H1 (cell line): ENCODE measurements around the gene VPS35.

ENCODE experiments used
- BRCA1 ChIP-seq: IDR thresholded peaks from 2 replicates; pipeline ENCODE4 v1.6.1; 2012; ENCODE audit warnings: low read depth, low read length, improper control_type of control experiment
- GTF2F1 ChIP-seq: IDR thresholded peaks from 2 replicates; pipeline ENCODE4 v1.6.1; 2012; ENCODE audit warnings: low read depth, low read length, improper control_type of control experiment, borderline replicate concordance
- KDM1A ChIP-seq: fragments of 200-600, 300-600 bp; sonication (generic); IDR thresholded peaks from 2 replicates; pipeline ENCODE4 v1.7.1; 2016; ENCODE audit warnings: mild to moderate bottlenecking, low read length, borderline replicate concordance
- POLR2A ChIP-seq, 2 experiments: IDR thresholded peaks; 1 replicate in 1 of 2; 2 replicates in 1 of 2; pipeline ENCODE4 v1.6.1; 2011; ENCODE audit warnings: low read depth in 2 of 2, low read length in 2 of 2, mild to moderate bottlenecking in 2 of 2; ENCODE audit errors: control extremely low read depth in 1 of 2
- SIN3A ChIP-seq, 2 experiments: IDR thresholded peaks in 1 of 2; conservative IDR thresholded peaks in 1 of 2; 2 replicates each; pipeline ENCODE4 v1.6.1; 2011 to 2012; ENCODE audit warnings: low read length in 2 of 2, improper control_type of control experiment in 1 of 2, low read depth in 1 of 2, mild to moderate bottlenecking in 1 of 2
- SUZ12 ChIP-seq: fragments of 200-600 bp; sonication (generic); IDR thresholded peaks from 2 replicates; pipeline ENCODE4 v1.6.1; 2012; ENCODE audit warnings: mild to moderate bottlenecking, inconsistent platforms, low read length, moderate library complexity, mixed read lengths
- YY1 ChIP-seq: IDR thresholded peaks from 2 replicates; pipeline ENCODE4 v1.6.1; 2011; ENCODE audit warnings: low read depth, mild to moderate bottlenecking, low read length
- TF ChIP-seq, protein P1 (sequence below): IDR thresholded peaks from 2 replicates; pipeline ENCODE4 v1.6.1; 2012; ENCODE audit warnings: inconsistent platforms

GRCh38 chr16:46721885-46722284, 32.9 kb upstream of the VPS35 start:
- TF ChIP-seq YY1 (no peak), SUZ12 (no peak), POLR2A (IDR thresholded peaks at IDR 0.05; ENCODE audit: control extremely low read depth in 1 of 2, low read depth in 2 of 2, low read length in 2 of 2) (no peak), GTF2F1 (no peak), SIN3A (conservative IDR thresholded peaks at IDR 0.05 in 1 of 2, IDR thresholded peaks at IDR 0.05 in 1 of 2; ENCODE audit: low read depth in 1 of 2, low read length in 2 of 2) (no peak), BRCA1 (no peak), KDM1A (no peak)
- TF ChIP-seq, protein P1, sequence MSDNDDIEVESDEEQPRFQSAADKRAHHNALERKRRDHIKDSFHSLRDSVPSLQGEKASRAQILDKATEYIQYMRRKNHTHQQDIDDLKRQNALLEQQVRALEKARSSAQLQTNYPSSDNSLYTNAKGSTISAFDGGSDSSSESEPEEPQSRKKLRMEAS, result no peak
